GM18499 (cell line): ENCODE data around the gene RPL11.
"Not testable (repeated sequence)": the region's sequence is repeated elsewhere in the genome, so short reads cannot be mapped to it uniquely, and the experiment has no call there.

Source experiments
- ATAC-seq: cut with Tn5 transposase; IDR thresholded peaks from one replicate; pipeline ENCODE4 v1.9.1; 2021; ENCODE audit warnings: moderate number of reproducible peaks; ENCODE audit not compliant: insufficient read depth, unreplicated experiment

Gene RPL11

DNA sequence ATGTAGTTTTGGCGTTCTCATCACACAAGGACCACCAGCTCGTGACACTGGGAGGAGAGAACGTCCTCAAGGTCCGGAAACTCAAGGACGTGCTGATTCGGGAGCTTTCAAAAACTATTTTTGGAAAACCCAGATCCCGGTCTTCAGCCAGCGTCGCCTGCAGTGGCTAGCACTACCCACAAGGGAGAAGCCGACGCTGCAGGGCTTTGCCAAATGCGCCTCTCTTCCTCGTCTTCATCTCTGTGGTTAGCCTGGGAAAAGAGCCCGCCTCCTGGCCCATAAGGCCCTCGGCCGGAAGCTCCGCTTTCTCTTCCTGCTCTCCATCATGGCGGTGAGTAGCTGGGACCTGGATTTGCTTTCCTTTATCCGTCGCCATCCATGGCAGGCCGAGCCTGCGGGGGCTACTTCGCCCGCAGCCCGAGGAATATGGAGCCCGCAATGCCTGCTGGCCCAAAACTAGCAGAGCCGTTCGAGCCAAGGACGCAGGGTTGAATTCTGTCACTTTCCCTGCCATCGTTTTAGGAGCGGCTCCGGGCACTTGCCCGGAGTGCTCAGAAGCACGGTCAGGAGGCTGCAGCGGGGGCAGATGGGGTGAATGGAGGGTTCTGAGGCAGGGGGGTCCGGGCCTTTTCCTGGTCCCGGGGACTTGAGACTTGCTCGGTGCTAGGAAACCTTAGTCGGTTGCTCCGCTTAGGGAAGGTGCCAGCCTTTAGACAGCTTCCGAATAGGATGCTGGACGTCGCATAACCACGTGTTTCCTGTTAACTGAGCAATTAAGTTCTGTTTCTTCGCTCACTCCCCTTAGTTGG lies at the start of gene RPL11:
TSS of gene RPL11 (plus strand) at position 308 of the 809 bp plus-strand sequence. CDS start at position 326, 18 bp downstream.
- ATAC-seq: no peak

DNA sequence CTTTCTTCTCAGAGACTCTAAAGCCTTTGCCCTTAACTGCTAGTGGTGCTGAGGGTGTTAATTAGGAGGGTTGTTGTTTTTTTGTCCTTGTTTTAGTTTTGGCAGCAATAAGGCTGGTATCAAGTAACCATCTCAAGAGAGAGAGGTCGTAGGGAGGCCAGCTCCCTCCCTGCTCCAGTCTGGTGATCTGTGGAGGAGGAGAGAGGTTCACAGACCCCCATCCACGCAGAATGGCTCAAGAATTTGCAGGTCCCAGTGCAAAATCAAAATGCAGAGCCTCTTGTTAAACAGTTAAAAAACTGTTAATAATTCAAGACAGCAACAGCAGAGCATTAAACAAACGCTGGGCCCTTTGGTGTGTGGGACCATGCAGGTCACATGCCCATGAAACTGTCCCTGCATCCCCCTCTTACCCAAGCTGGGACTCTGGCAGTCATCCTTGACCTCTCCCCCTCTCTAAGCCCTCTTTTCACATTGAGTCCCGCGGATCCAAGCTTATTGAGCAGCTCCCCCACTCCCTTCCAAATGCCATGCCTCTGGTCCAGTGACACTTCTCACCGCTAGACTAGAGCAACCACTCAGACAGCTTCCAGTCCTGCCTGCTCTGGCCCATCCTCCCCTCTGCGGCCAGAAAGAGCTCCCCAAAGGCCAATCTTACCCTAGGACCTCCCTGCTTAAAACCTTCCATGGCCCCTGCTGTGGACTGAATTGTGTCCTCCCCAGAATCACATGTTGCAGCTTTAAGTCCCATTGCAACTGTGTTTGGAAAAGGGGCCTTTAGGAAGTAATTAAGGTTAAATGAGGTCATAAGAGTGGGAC lies 47.7 kb upstream of the RPL11 start:
- ATAC-seq: no peak

DNA sequence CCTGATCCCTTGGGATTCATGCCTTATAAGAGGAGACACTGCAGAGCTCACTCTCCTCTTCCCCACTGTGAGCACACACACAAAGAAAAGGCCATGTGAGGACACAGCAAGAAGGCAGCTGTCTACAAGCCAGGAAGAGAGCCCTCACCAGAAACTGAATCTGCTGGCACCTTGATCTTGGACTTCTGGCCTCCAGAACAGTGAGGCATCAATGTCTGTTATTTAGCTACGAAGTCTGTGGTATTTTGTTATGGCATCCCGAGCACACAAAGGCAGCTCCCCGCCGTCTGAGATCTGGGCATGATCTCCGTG lies 47.1 kb upstream of the RPL11 start:
- ATAC-seq: no peak

DNA sequence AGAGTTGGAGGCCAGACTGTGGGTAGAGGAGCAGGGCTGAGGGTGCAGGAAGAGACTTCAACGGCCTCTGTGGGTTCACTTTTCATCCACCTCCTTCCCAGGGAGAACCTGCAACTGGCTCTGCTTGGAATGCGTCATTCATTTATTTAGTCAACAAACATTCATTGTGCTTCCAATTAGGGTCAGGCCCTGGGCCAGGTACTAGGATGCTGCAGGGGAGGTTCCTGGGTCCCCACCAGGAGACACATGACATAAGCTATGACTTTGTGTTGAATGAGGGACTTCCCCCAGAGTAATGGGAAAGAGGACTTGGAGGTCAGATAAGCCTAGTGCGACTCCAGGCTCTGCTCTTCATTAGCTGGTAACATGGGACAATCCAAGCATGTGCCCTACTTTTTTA lies 46.3 kb upstream of the RPL11 start:
- no peak for ATAC-seq

DNA sequence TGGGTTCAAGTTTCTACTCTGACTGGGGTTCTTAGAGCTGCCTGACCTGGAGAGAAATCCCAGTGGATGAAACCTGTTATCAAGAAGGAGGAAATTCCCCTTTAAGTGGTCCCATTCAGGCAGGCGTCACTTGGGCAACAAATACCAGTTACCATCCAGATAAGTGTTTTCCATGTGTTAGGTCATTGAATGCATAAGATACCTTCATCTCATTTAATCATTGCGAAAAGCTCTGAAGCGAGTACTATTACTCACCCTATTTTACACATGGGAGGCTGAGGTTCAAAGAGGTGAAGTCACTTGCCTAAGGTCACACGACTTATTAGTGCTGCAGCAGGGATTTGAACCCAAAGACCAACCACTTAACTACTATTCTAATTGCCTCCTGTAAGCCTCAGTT lies 45.5 kb upstream of the RPL11 start:
- no peak for ATAC-seq

DNA sequence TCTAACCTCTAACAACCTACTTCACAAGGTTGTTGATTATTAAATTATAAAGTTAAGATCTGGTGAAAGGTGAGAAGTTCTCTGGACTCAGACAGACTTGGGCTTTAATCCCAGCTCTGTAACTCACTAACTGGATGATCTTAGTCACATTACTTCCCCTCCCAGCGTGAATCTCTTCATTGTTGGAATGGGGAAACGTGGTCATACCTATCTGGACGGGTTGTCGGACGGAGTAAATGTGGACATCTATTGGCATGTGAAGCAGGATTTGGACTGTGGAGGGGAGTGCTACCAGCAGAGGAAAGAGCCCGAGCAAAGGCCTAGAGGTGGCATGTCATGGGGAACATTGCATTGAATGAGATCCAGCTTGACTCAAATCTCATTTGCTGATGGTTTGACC lies 45.1 kb upstream of the RPL11 start:
- no peak for ATAC-seq

DNA sequence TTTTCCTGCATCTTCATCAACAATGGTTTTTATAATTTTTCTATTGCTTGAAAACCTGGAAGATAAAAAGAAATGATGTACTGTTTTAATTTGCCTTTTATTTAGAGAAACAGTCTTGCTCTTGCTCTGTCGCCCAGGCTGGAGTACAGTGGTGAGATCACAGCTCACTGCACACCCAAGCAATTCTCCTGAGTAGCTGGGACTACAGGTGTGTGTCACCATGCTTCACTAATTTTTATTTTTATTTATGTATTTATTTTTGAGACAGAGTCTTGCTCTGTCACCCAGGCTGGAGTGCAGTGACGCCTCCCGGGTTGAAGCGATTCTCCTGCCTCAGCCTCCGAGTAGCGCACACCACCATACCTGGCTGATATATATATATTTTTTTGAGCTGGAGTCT lies 43.0 kb upstream of the RPL11 start:
- no peak for ATAC-seq

DNA sequence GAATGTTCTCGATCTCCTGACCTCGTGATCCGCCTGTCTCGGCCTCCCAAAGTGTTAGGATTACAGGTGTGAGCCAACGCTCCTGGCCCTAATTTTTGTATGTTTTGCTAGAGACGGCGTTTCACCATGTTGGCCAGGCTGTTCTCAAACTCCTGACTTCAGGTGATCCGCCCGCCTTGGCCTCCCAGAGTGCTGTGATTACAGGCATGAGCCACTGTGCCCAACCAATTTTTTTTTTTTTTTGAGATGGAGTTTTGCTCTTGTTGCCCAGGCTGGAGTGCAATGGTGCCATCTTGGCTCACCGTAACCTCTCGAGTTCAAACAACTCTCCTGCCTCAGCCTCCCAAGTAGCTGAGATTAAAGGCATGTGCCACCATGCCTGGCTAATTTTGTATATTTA lies 42.4 kb upstream of the RPL11 start:
- not testable (repeated sequence) for ATAC-seq

DNA sequence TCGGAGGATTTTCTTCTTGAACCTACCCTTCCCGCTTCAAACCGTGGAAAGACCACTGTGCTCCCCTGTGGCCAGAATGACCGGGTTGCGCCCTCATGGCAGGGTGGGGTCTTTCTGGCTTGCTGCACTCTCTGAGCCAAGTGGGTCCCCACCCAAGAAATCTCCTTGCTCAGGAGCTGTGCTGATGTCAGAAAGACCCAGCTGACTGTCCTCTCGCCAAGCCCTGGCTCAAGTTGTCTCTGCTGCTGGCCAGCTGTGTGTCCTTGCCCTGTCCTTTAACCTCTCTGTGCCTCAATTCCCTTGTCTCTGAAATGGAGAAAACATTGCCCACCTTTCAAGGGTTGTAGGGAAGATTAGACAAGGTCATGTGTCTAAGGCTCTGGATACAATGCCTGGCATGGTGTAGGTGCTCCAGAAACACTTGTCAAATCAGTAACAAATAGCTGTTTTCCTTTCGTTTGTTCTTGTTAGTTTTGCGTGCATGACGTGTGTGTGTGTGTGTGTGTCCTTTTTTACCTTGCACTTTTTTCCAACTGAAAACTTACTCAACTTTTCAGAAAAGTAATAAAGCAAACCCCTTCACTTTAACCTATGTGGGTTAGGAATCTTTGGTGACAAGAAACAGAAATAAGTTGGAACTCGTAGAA lies 41.1 kb upstream of the RPL11 start:
- ATAC-seq: no peak

DNA sequence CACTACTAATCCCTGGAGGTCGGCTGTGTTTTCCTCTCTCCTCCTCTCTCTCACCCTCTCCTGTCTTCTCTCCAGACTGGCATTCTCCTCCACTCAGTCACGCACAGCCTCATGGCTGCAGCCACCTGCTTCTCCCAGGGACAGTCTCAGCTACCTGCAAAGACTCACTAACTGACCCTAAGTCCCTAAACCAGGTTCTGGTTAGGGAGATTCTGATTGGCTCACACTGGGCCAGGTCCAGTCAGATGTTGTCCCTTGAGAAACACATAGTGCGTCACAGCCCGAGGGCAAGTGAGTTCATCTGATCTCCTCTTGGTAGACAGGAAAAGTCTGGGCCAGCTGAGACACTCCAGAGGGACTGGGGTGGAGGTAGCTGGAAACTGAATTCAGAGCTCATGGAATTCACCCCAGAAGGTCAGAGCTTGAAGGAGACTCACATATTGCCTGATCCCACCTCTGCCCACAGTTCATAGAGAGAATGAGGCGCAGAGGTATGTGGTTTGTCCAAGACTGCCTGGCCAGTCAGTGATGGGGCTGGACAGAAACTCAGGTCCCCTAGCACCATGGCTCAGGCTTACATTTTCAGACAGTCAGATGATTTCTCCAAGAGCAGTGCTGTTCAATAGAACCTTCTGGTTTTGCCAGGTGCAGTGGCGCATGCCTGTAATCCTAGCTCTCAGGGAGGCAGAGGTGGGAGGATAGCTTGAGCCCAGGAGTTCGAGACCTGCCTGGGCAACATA lies 40.4 kb upstream of the RPL11 start:
- no peak for ATAC-seq

DNA sequence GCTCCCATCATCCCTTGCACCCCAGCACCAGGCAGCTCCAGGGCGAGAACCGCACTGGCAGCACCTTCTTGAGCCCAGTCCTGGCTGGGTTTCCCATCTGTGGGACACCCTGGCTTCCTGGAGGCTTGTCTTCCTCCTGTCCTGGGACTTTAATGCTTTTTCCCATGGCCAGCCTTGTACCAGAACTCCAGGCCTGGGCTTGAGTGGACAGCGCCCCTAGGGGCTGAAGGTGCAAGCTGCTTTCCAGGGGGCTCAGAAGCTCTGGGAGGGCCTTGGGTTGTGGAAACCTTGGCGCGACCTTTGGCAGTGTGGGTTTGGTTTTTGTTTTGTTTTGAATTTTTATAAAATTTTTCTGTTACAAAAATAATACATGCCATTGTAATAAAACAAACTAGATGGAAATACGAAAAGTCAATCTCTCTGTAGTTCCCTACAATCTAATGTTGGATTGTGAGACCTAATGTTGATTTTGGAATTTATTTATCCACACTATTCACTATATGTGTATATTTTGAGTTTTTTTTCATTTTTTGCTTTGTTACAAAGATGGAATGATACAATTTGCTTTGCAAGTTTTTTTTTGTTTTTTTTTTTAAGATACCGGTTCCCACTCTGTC lies 33.8 kb upstream of the RPL11 start:
- no peak for ATAC-seq

DNA sequence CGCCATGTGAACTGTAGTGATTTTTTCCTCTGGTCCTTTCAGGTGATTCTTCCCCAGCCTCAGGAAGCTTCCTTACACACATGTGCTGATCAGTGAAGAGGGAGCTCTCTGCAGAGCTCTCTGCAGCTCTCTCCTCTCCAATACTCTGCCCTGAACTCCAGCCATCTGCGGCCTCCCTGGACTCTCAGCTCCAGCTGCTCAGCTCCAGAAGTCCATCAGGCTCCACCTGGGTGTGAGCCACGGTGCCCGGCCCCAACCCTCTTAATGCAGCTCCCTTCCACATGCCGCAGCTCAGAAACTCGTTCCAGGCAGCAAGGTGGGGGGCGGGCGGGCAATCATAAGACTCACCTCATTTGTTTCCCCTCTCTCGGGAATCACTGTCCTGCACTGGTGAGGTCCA lies 30.9 kb upstream of the RPL11 start:
- no peak for ATAC-seq

DNA sequence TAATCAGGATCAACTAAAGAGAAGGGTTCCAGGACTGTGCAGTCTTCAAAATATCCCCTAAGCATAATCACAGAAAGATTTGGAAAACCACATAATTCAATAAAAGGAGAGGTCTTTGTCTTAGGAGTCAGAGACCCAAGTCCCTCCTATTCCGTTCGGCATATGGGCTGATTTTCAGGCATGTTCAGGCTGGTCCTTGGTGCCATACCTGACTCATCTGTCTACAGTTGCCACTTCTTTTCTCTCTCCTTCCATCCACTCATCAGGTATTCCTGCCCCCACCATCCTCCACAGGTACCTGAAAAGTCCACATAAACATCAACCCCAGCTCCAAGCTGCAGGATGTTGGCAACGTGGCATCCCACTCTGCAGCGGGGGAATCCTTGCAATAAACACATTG lies 29.7 kb upstream of the RPL11 start:
- ATAC-seq: no peak

DNA sequence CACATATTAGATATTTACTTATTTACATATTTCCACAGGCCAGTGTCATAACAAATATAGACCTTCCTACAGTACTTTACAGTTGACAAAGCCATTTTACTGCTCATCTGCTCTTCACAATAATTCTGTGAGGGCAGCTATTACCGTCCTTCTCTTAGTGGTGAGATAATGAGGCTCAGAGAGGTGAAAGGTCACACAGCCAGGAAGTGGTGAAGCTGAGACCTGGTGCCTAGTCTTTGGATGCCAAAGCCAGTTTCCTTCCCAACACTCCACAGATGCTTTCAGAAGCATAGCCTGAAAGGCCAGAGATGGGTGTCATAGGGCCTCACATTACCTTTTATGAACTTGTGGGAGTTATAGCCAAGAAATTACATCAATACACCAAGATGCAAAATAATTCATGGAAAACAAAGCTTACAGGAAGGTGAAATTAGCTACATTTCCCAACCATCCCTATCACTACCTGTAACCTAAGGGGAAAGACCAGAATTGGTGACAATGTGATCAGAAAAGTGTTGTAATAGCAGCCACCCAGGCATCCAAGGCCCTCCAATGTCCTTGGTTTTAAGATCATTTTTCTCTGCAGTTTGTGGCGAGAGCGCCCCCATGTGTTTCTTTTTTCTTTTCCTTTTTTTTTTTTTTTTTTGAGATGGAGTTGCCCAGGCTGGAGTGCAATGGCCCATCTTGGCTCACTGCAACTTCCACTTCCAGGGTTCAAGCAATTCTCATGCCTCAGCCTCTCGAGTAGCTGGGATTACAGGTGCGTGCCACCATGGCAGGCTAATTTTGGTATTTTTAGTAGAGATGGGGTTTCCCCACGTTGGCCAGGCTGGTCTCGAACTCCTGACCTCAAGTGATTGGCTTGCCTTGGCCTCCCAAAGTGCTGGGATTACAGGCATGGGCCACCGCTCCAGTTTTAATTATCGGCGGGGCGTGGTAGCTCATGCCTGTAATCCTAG lies 26.5 kb upstream of the RPL11 start:
- ATAC-seq: no peak

DNA sequence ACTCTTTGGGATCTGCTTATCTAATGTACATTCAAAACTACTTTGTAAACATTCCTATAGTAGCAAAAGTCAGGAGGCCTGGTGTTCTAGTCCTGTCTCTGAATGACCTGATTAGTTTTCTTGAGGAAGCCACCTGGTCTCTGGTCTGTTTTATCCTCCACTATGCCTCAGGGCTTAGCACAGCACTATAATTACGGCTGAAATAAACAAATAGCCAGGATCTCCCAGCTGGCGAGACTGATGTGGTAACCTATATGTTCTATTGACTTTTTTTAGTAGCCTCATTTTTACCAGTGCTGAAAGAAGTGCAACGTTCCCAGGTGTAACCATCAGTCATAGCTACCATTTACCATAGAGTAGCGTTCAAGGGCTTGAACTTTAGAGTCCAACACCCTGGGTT lies 24.2 kb upstream of the RPL11 start:
- ATAC-seq: no peak

DNA sequence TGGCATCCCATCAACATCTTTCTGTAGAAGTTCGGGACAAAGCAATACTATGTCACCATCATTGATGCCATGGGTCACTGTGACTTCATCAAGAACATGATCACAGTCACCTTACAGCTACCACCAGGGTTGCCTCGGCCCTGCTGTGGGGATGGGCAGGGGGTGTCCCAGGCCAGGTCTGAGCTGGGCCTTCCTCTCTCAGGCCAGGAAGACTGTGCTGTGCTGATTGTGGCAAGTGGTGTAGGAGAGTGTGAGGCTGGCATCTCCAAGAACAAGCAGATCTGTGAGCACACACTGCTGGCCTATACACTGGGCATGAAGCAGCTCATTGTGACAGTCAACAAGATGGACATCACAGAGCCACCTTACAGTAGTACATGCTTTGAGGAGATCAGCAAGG lies 20.9 kb upstream of the RPL11 start:
- no peak for ATAC-seq

DNA sequence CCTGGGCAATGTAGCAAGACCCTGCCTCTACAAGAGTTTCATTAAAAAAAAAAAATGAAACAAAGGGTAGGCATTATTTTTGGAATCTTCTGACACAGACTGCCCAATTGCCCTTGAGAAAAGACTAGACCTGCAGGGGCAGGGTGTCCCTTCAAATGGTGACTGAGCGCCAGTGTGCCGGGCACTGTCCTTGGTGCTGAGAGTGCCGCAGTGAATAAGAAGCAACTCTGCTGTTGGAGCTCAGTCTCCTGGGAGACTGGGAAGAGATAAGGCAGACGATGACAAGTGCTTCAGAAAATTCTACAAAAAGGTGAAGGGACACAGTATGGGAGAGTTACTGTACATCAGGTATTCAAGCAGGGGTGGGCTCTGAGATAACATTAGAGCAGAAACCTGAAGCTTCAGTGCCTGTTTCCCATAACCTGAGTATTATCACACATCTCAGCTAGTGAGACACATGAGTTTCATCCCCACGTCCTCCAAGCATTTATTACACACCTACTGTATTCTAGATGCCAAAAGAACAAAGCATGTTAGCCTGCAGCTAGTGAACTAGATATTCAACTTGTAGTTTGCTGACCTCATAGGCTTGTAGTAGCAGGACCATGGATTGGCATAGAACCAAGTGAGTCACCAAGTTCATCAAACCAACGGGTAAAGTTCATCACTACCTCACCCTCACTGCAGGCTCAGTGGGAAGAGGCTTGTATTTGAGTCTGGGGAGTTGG lies 18.4 kb upstream of the RPL11 start:
- ATAC-seq: no peak

DNA sequence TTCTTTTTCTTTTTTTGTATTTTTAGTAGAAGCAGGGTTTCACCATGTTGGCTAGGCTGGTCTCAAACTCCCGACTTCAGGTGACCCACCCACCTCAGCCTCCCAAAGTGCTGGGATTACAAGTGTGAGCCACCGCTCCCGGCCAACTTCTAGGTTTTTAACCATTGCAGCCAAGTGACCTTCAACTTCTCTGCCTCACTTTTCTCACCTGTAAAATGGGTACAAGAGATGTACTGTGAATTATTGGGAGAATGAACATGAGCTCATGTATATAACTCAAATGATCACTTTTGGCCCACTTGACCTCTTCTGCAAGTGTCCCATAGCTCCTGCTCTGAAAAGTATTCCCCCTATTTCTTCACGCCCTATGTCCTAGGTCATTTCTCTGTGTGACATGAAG lies 11.8 kb upstream of the RPL11 start:
- no peak for ATAC-seq

DNA sequence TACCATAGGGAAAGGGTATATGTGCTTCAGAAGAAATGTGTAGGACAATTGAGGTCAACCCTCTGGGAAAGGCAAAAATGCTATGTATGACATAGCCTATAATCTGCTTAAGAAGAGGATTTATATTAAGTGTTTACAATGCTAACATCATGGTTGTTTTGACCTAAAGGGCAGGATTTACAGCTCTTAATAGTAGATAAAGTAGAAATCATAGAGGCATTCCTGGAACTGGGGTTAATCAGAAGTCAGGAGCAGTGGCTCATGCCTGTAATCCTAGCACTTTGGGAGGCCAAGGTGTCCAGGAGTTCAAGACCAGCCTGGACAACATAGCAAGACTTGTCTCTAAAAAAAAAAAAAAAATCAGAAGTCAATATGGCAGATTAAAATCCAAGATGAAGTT lies 8.7 kb upstream of the RPL11 start:
- no peak for ATAC-seq
